ENCODE results near the gene SLC39A11.

- TF ChIP-seq POLR2A (IDR thresholded peaks at IDR 0.05; ENCODE audit: low read depth, low read length) (no peak), POLR2AphosphoS5 (IDR thresholded peaks at IDR 0.05; ENCODE audit: low read depth, low read length) (no peak), SPI1 (IDR thresholded peaks at IDR 0.05; ENCODE audit: low read depth, low read length) (no peak), TAF1 (IDR thresholded peaks at IDR 0.05; ENCODE audit: low read depth, low read length) (no peak), PAX5 (IDR thresholded peaks at IDR 0.05; ENCODE audit: insufficient read depth, low read length, severe bottlenecking) (no peak)
Measured at GRCh38 chr17:72756256-72756655, 336.2 kb downstream of the SLC39A11 start.

Measured in GM12891 (cell line).